ES-I3 (cell line): ENCODE data around the gene BAD.

ENCODE experiments used
- H3K36me3 ChIP-seq: 2 replicates; pipeline ENCODE4 v1.6.1; 2013; ENCODE audit warnings: mild to moderate bottlenecking, low read length, control low read depth, moderate library complexity; ENCODE audit not compliant: insufficient read depth
- H3K4me1 ChIP-seq: 2 replicates; pipeline ENCODE4 v1.6.1; 2013; ENCODE audit warnings: mild to moderate bottlenecking, control low read depth, low read length; ENCODE audit not compliant: insufficient read depth
- H3K9ac ChIP-seq: 2 replicates; pipeline ENCODE4 v1.6.1; 2013; ENCODE audit warnings: low read depth, mild to moderate bottlenecking, low read length, moderate library complexity
- H3K9me3 ChIP-seq: 2 replicates; pipeline ENCODE4 v1.6.1; 2013; ENCODE audit warnings: mild to moderate bottlenecking, low read length, moderate library complexity; ENCODE audit not compliant: control insufficient read depth, insufficient read depth

BAD gene

GRCh38 chr11:64226507-64227051 lies 57.9 kb downstream of the BAD start:
- Histone ChIP-seq H3K9ac (peak overlapping the region; percentile 98), H3K9me3 (no peaks in the 10 kb centered on the region), H3K4me1 (peaks cover 4% of the 10 kb centered on the region; the same call in 1 of the 2 replicates), H3K36me3 (no peaks in the 10 kb centered on the region; the same call in 1 of the 2 replicates)

GRCh38 chr11:64225608-64226506 lies 58.6 kb downstream of the BAD start, which contains the start of the genes NUDT22 and TRPT1:
Gene NUDT22 (plus strand): TSS chr11:64226274. CDS start chr11:64226653, 379 bp downstream.
Gene TRPT1 (minus strand): TSS chr11:64226186. CDS start chr11:64225860, 326 bp downstream.
- H3K9ac ChIP-seq: peak within 1 kb of the TSS; percentile 98
- H3K36me3 ChIP-seq: no peaks in the 10 kb centered on the region; the same call in 1 of the 2 replicates
- H3K4me1 ChIP-seq: peaks cover 3% of the 10 kb centered on the region; the same call in 1 of the 2 replicates
- no peaks in the 10 kb centered on the region for H3K9me3 ChIP-seq

- peak overlapping the region; percentile 98 for H3K9ac ChIP-seq
- 0 out of 2 replicates have a peak, but pooled peaks cover 3% of the 10 kb centered on the region for H3K4me1 ChIP-seq
- H3K9me3 ChIP-seq: no peaks in the 10 kb centered on the region
- H3K36me3 ChIP-seq: no peaks in the 10 kb centered on the region; the same call in 1 of the 2 replicates
These were observed 59.4 kb downstream of the BAD start for GRCh38 chr11:64224891-64225607.

GRCh38 chr11:64224151-64224890 lies 60.1 kb downstream of the BAD start:
- Histone ChIP-seq H3K9me3 (no peaks in the 10 kb centered on the region), H3K4me1 (no peaks in the 10 kb centered on the region), H3K9ac (no peak overlapping the region), H3K36me3 (no peaks in the 10 kb centered on the region; the same call in 1 of the 2 replicates)

- Histone ChIP-seq H3K9me3 (no peaks in the 10 kb centered on the region), H3K9ac (no peak overlapping the region), H3K4me1 (no peaks in the 10 kb centered on the region), H3K36me3 (no peaks in the 10 kb centered on the region; the same call in 1 of the 2 replicates)
These were observed 61.3 kb downstream of the BAD start for GRCh38 chr11:64223001-64223651.

GRCh38 chr11:64222651-64223000 lies 61.8 kb downstream of the BAD start:
- Histone ChIP-seq H3K9me3 (no peaks in the 10 kb centered on the region), H3K9ac (no peak overlapping the region), H3K36me3 (no peaks in the 10 kb centered on the region; the same call in 1 of the 2 replicates), H3K4me1 (no peaks in the 10 kb centered on the region)

- H3K36me3 ChIP-seq: no peaks in the 10 kb centered on the region; the same call in 1 of the 2 replicates
- H3K9ac ChIP-seq: no peak overlapping the region
- no peaks in the 10 kb centered on the region for H3K9me3 ChIP-seq
- no peaks in the 10 kb centered on the region for H3K4me1 ChIP-seq
These were observed 63.7 kb downstream of the BAD start for GRCh38 chr11:64220798-64221197.

- Histone ChIP-seq H3K9me3 (no peaks in the 10 kb centered on the region), H3K9ac (no peak overlapping the region), H3K36me3 (no peaks in the 10 kb centered on the region; the same call in 1 of the 2 replicates), H3K4me1 (no peaks in the 10 kb centered on the region)
These were observed 64.2 kb downstream of the BAD start for GRCh38 chr11:64220271-64220670.
